Activated CD8-positive, alpha-beta memory T cell treated with anti-CD3 and anti-CD28 coated beads for 4 hours (primary cell): Measurements from ENCODE around the gene EVA1C.

Experiments used
- DNase-seq, 2 donors: peaks; one replicate each; pipeline ENCODE4 v3.0.0-alpha.2; 2020; ENCODE audit warnings: low read depth in 2 of 2

EVA1C gene

GRCh38 chr21:32562426-32562825 is 149.9 kb downstream of the EVA1C start:
- DNase-seq, result no peak

- DNase-seq, result no peak
Measured at GRCh38 chr21:32562915-32563314, 150.4 kb downstream of the EVA1C start.
